Brain pericyte (primary cell): ENCODE results near the gene CMTM7.

Experiments used
- DNase-seq: peaks from one replicate; pipeline ENCODE4 v3.0.0-alpha.2; 2012; ENCODE audit warnings: low read depth, low spot score

The CMTM7 gene

DNA sequence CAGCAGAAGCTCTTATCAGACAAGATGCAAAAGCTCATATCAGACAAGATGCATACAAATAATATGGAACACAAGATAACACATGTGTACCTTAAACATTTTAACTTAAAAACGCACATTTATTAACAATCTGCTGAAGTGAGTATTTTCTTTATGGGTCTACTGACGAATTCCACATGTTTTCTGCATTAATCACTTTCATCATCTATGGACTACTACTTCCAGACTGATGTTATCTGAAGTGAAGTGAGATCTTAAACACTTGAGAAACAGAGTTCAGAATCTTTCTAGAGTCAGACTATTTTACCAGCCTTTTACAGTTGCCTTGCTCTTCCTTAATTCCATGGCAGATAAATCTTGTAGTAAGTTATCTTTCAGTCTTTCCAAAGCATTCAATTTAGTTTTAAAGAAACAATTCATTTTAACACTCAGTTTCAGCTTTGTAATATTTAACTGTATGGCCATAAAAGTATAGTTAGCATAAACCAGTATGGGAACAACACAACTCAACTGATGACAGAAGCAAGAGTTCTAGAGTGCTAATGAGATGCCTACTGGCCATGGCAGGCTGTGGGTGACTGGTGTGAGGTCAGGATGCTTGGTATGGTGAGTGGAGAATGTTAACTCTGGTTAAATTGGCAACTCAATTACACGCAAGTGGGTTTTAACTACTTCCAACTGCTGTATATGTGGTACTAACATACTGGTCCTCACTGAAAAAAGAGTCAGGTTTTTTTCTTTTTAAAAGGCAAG lies 101.2 kb downstream of the CMTM7 start:
- no peak for DNase-seq

DNA sequence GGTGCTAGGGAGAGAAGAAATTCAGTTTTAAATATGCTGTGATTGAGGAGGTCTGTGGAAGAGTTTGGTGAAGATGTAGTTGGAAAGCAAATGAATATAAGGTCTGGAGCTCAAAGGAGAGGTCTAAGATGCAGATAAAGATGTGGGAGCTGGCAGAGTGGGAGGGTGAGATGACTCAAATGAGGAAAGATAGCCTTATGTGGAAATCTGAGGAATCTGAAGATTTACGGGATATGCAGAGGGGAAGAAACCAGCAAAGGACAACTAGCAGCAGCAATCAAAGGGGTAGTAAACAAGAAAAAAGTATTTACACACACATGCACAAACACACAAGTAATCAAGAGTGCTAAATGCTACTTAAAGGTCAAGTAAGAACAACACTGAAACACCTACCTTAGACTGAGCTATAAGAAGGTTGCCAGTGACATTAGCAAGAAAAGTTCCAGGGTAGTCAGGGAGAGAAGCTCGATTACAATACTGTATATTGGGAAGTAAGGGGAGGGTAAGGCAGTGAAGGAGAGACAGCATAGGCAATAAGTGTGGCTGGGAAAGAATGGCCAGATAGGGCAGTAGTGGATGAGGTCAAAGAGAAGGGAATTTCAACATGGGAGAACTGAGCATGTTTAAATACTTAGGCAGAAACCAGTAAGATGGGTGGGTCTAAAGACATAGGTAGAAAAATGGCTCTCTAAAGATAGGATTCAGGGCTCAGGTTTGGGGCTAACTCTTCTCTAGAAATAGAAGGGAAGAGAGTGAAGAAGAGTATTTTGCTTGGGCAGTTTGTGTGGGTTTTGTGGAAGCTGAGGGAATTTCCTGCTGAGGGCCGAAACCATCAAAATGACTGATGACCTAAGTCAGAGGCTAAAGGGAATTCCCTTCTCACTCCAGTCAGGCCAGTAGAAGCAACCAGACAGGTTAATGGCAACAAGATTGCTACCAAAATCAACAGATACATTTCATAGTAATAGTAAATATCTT lies 102.1 kb downstream of the CMTM7 start:
- no peak for DNase-seq

GRCh38 chr3:32495085-32495484 lies 103.4 kb downstream of the CMTM7 start:
- no peak for DNase-seq

DNA sequence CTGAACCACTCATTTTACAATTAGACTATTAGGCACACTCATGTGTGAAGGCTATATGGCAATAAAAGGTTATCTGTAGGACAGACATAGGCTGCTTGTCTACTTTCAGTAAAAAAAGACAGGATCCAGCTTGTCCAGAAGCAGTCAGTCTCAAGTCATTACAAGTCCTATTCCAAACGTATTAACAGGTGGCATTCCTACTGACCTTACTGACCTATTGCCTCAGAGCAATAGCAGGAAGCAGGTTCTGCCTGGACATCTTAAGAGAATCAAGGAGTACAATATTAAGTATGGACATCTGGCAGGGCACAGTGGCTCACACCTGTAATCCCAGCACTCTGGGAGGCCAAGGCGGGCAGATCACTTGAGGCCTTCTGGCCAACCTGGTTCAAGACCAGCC lies 104.0 kb downstream of the CMTM7 start:
- DNase-seq = no peak

GRCh38 chr3:32498252-32498651 lies 106.6 kb downstream of the CMTM7 start:
- no peak for DNase-seq

- DNase-seq = no peak
Observed at GRCh38 chr3:32498992-32499391, 107.3 kb downstream of the CMTM7 start.

- no peak for DNase-seq
Observed at GRCh38 chr3:32499585-32499984, 107.9 kb downstream of the CMTM7 start.

DNA sequence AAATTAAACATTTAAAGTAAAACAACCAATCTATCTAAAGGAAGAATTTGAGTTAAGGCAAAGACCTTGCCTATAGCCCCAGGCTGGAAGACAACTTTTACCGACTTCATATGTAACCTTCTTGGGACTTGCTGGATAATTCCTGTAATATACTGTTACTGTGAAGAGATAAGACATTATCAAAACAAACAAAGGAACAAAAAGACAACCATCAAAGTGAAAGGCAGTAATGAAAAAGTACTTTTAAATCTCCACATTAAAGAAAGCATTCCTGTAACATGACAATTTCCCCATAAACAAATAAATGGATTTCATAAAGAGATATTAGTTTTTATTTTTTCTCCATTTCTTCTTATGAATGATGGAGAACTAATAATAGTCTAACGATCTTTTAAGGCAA lies 108.6 kb downstream of the CMTM7 start:
- no peak for DNase-seq

GRCh38 chr3:32500880-32501782 lies 109.5 kb downstream of the CMTM7 start:
- DNase-seq = no peak

DNA sequence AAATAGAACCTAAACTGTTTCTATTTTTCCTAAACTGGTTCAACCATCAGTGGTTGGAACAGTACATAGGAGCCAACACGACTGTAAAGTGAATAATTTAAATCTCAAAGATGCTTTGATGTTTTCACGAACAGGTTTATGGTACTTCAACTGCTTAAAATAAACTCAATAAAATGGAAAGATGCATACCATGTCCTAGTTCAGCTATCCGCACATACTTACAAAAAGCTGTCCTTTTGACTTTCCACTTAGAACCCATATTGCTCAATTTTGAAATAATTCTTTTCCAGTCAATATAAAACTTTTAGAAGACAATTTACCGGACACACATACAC lies 110.1 kb downstream of the CMTM7 start:
- DNase-seq = peak; percentile 1

- peak; percentile 31 for DNase-seq
Observed at GRCh38 chr3:32502118-32502945, 110.7 kb downstream of the CMTM7 start, which contains the start of gene CMTM6. CMTM6 (minus strand) TSS chr3:32502852; CDS start chr3:32502745, 107 bp downstream.

DNA sequence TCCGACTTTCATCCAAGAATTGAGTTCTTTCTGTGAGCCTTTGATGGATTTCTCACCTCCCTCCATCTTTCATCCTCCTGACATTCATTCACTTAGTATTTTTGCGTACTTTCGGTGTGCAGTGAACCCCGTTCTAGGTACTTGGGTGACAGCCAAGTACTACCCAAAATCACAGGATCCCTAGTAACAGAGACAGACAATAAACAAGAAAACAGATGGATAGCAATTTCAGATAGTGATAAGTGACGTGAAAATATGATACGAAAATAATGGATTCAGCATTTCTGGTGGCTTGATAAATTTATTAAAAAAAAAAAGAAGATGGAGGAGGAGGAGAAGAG lies 111.3 kb downstream of the CMTM7 start:
- DNase-seq = no peak
